Stimulated activated memory B cell treated with anti-CD40 and anti-IgM and Interleukin-4, amounts not matched to agents 10 μg/mL and 1 μg/mL and 100 μg/mL, for 72 hours (primary cell): ENCODE data around the gene CLIP2.
"Not testable (repeated sequence)": the region's sequence is repeated elsewhere in the genome, so short reads cannot be mapped to it uniquely, and the experiment has no call there.

Experiments
- ATAC-seq: fragments of 150-1000 bp; cut with Tn5 transposase; 2 replicates; pipeline ENCODE4 v1.10.0; 2021
- H3K27ac Mint-ChIP-seq: one replicate; pipeline ENCODE4 v1.8.0; 2022; ENCODE audit warnings: mild to moderate bottlenecking, mixed read lengths
- H3K27me3 Mint-ChIP-seq: one replicate; pipeline ENCODE4 v1.8.0; 2022; ENCODE audit warnings: mixed read lengths
- H3K36me3 Mint-ChIP-seq: one replicate; pipeline ENCODE4 v1.8.0; 2022; ENCODE audit warnings: mixed read lengths
- H3K4me1 Mint-ChIP-seq: one replicate; pipeline ENCODE4 v1.8.0; 2022; ENCODE audit warnings: mixed read lengths
- H3K4me3 Mint-ChIP-seq: one replicate; pipeline ENCODE4 v1.8.0; 2022; ENCODE audit warnings: mild to moderate bottlenecking, moderate library complexity, mixed read lengths
- H3K9me3 Mint-ChIP-seq: one replicate; pipeline ENCODE4 v1.8.0; 2022; ENCODE audit warnings: mixed read lengths

CLIP2 gene

GRCh38 chr7:74355091-74355490, 65.9 kb downstream of the CLIP2 start:
- no peaks in the 10 kb centered on the region for H3K4me1 Mint-ChIP-seq

GRCh38 chr7:74356589-74357315, 67.5 kb downstream of the CLIP2 start:
- H3K36me3 Mint-ChIP-seq, result peaks cover 84% of the 10 kb centered on the region

More at GRCh38 chr7:74355091-74355490, 65.9 kb downstream of the CLIP2 start:
- ATAC-seq, result no peak
- peaks cover 82% of the 10 kb centered on the region for H3K36me3 Mint-ChIP-seq
- H3K4me3 Mint-ChIP-seq, result no peak overlapping the region
- H3K27me3 Mint-ChIP-seq, result no peaks in the 10 kb centered on the region
- peaks cover 11% of the 10 kb centered on the region for H3K9me3 Mint-ChIP-seq
- no peak overlapping the region for H3K27ac Mint-ChIP-seq

GRCh38 chr7:74360008-74360407, 70.8 kb downstream of the CLIP2 start:
- no peak for ATAC-seq
- H3K27ac Mint-ChIP-seq, result no peak overlapping the region
- peaks cover 5% of the 10 kb centered on the region for H3K9me3 Mint-ChIP-seq
- H3K27me3 Mint-ChIP-seq, result no peaks in the 10 kb centered on the region
- no peaks in the 10 kb centered on the region for H3K4me1 Mint-ChIP-seq
- peaks cover 84% of the 10 kb centered on the region for H3K36me3 Mint-ChIP-seq
- H3K4me3 Mint-ChIP-seq, result no peak overlapping the region

More at GRCh38 chr7:74356589-74357315, 67.5 kb downstream of the CLIP2 start:
- no peak for ATAC-seq
- Mint-ChIP-seq H3K4me1 (no peaks in the 10 kb centered on the region), H3K27ac (no peak overlapping the region), H3K27me3 (no peaks in the 10 kb centered on the region), H3K4me3 (no peak overlapping the region), H3K9me3 (peaks cover 11% of the 10 kb centered on the region)

DNA sequence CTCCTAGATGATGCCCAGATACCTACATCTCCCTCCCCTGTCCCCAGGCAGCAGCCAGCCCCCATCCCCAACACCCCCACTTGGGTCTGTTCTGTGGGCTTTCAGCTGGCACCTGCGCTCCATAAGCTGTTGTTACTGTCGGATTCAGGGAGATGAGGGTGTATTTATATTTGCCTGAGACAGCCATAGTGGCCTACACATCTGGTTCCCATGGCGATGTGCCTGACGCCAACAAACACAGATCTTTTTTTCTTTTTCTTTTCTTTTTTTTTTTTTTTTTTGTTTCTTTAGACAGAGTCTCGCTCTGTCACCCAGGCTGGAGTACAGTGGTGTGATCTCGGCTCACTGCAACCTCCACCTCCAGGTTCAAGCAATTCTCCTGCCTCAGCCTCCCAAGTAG, 73.1 kb downstream of the CLIP2 start:
- Mint-ChIP-seq H3K27ac (no peak overlapping the region), H3K4me3 (no peak overlapping the region), H3K27me3 (no peaks in the 10 kb centered on the region), H3K4me1 (no peaks in the 10 kb centered on the region), H3K9me3 (no peaks in the 10 kb centered on the region), H3K36me3 (peaks cover 82% of the 10 kb centered on the region)
- no peak for ATAC-seq

- no peak for ATAC-seq
- Mint-ChIP-seq H3K4me1 (no peaks in the 10 kb centered on the region), H3K36me3 (peaks cover 80% of the 10 kb centered on the region), H3K27ac (no peak overlapping the region), H3K27me3 (no peaks in the 10 kb centered on the region), H3K4me3 (no peak overlapping the region), H3K9me3 (no peaks in the 10 kb centered on the region)
These were observed 74.9 kb downstream of the CLIP2 start for GRCh38 chr7:74364061-74364460.

GRCh38 chr7:74365322-74366022, 76.3 kb downstream of the CLIP2 start:
- no peaks in the 10 kb centered on the region for H3K9me3 Mint-ChIP-seq

GRCh38 chr7:74371381-74372341, 82.5 kb downstream of the CLIP2 start:
- no peak for ATAC-seq
- Mint-ChIP-seq H3K4me3 (no peak overlapping the region), H3K36me3 (peaks cover 40% of the 10 kb centered on the region), H3K4me1 (peaks cover 18% of the 10 kb centered on the region), H3K27ac (peak overlapping the region; percentile 1), H3K9me3 (no peaks in the 10 kb centered on the region), H3K27me3 (no peaks in the 10 kb centered on the region)

More at GRCh38 chr7:74365322-74366022, 76.3 kb downstream of the CLIP2 start:
- ATAC-seq, result no peak
- Mint-ChIP-seq H3K36me3 (peaks cover 68% of the 10 kb centered on the region), H3K4me3 (no peak overlapping the region), H3K27ac (no peak overlapping the region), H3K27me3 (no peaks in the 10 kb centered on the region), H3K4me1 (peaks cover 2% of the 10 kb centered on the region)

- peak; percentile 44 for ATAC-seq
- Mint-ChIP-seq H3K36me3 (peaks cover 40% of the 10 kb centered on the region), H3K4me3 (no peak overlapping the region), H3K27me3 (no peaks in the 10 kb centered on the region), H3K4me1 (peaks cover 18% of the 10 kb centered on the region), H3K9me3 (no peaks in the 10 kb centered on the region), H3K27ac (no peak overlapping the region)
These were observed 83.4 kb downstream of the CLIP2 start for GRCh38 chr7:74372511-74373111.

GRCh38 chr7:74373536-74373935, 84.3 kb downstream of the CLIP2 start:
- H3K36me3 Mint-ChIP-seq, result peaks cover 34% of the 10 kb centered on the region
- H3K4me3 Mint-ChIP-seq, result no peak overlapping the region
- no peaks in the 10 kb centered on the region for H3K27me3 Mint-ChIP-seq
- H3K9me3 Mint-ChIP-seq, result no peaks in the 10 kb centered on the region
- peaks cover 18% of the 10 kb centered on the region for H3K4me1 Mint-ChIP-seq
- ATAC-seq, result no peak
- H3K27ac Mint-ChIP-seq, result peak overlapping the region; percentile 31

GRCh38 chr7:74375726-74376220, 86.6 kb downstream of the CLIP2 start:
- Mint-ChIP-seq H3K4me1 (peaks cover 13% of the 10 kb centered on the region), H3K27me3 (no peaks in the 10 kb centered on the region), H3K4me3 (no peak overlapping the region), H3K27ac (no peak overlapping the region), H3K36me3 (peaks cover 34% of the 10 kb centered on the region), H3K9me3 (no peaks in the 10 kb centered on the region)
- ATAC-seq, result no peak

DNA sequence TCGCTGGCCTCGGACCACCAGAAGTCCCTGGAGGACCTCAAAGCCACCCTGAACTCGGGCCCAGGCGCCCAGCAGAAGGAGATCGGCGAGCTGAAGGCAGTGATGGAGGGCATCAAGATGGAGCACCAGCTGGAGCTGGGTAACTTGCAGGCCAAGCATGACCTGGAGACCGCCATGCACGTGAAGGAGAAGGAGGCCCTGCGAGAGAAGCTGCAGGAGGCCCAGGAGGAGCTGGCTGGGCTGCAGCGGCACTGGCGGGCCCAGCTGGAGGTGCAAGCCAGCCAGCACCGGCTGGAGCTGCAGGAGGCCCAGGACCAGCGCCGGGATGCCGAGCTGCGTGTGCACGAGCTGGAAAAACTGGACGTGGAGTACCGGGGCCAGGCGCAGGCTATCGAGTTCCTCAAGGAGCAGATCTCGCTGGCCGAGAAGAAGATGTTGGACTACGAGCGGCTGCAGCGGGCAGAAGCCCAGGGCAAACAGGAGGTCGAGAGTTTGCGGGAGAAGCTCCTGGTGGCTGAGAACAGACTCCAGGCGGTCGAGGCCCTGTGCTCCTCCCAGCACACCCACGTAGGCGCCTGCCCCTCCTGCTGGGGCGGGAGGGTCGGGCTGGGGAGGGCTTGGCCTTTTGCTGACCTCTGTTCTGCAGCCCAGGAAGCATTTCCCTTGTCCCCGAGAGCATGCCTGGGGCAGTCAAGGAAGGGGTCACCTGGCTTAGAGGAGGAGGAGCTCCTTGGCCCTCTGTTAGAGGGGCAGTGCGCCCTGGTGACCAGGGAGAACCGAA, 87.2 kb downstream of the CLIP2 start:
- H3K27ac Mint-ChIP-seq, result no peak overlapping the region
- no peak for ATAC-seq
- H3K36me3 Mint-ChIP-seq, result peaks cover 36% of the 10 kb centered on the region
- H3K9me3 Mint-ChIP-seq, result peaks cover 1% of the 10 kb centered on the region
- H3K4me3 Mint-ChIP-seq, result no peak overlapping the region
- H3K27me3 Mint-ChIP-seq, result no peaks in the 10 kb centered on the region
- peaks cover 6% of the 10 kb centered on the region for H3K4me1 Mint-ChIP-seq

GRCh38 chr7:74379938-74380337, 90.7 kb downstream of the CLIP2 start:
- Mint-ChIP-seq H3K36me3 (peaks cover 46% of the 10 kb centered on the region), H3K27ac (no peak overlapping the region), H3K9me3 (peaks cover 2% of the 10 kb centered on the region), H3K4me3 (no peak overlapping the region), H3K4me1 (no peaks in the 10 kb centered on the region), H3K27me3 (no peaks in the 10 kb centered on the region)
- ATAC-seq, result no peak

DNA sequence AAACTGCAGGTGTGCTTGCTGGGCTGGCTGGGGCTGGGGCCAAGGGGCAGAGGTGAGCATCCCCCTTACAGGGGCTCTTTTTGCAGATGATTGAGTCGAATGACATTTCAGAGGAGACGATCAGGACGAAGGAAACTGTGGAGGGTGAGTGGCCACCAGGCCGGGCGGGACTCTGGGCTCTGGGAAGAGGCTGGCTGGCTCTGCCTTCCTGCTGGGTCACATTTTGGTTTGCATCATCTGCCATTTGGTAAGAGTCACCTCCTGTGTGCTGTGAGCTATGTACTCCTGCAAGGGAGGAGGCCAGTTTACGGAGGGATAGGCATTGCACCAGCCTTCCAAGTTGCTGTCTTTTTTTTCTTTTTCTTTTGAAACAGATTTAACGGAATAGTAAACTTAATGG, 91.5 kb downstream of the CLIP2 start:
- Mint-ChIP-seq H3K9me3 (peaks cover 2% of the 10 kb centered on the region), H3K27ac (no peak overlapping the region), H3K4me1 (no peaks in the 10 kb centered on the region), H3K36me3 (peaks cover 44% of the 10 kb centered on the region), H3K4me3 (no peak overlapping the region), H3K27me3 (no peaks in the 10 kb centered on the region)
- ATAC-seq, result no peak

DNA sequence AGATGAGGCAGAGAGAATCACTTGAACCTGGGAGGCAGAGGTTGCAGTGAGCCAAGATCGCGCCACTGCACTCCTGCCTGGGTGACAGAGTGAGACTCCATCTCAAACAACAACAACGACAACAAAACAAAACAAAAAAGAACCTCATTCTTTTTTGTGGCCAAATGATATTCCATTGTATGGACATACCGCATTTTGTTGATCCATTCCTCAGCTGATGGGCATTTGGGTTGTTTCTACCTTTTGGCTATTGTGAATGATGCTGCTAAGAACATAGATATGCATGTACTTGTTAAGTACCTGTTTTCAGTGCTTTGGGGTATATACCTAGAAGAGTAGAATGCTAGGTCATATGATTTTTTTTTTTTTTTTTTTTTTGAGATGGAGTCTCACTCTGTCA, 94.9 kb downstream of the CLIP2 start:
- not testable (repeated sequence) for H3K4me1 Mint-ChIP-seq, H3K27ac Mint-ChIP-seq, H3K4me3 Mint-ChIP-seq, ATAC-seq, H3K9me3 Mint-ChIP-seq, H3K27me3 Mint-ChIP-seq
- peaks cover 48% of the 10 kb centered on the region for H3K36me3 Mint-ChIP-seq
